Measurements from ENCODE around the gene SERPINH1. TPM values are rescaled to one million over a fixed set of nuclear protein-coding genes. Genes with fewer than 3 reads are reported as not detected.

The SERPINH1 gene
- total RNA-seq, 1 donor from 2014 or later: 466 TPM

GRCh38 chr11:75518771-75519653 lies 43.0 kb upstream of the SERPINH1 start:
- no peak for DNase-seq (ENCODE audit: low read depth)
- no peak for TF ChIP-seq CTCF (IDR thresholded peaks at IDR 0.05; ENCODE audit: insufficient read depth, low read length, poor library complexity, severe bottlenecking)
- no peaks in the 10 kb centered on the region for H3K36me3 ChIP-seq (ENCODE audit: control insufficient read depth, insufficient read depth, low read length)
- no peak overlapping the region for H3K4me3 ChIP-seq (ENCODE audit: low read depth, low read length)
- H3K27me3 ChIP-seq (ENCODE audit: control insufficient read depth, insufficient read depth, low read length): no peaks in the 10 kb centered on the region

- no peak for DNase-seq (ENCODE audit: low read depth)
- no peak for TF ChIP-seq CTCF (IDR thresholded peaks at IDR 0.05; ENCODE audit: insufficient read depth, low read length, poor library complexity, severe bottlenecking)
- no peaks in the 10 kb centered on the region for H3K36me3 ChIP-seq (ENCODE audit: control insufficient read depth, insufficient read depth, low read length)
Measured at GRCh38 chr11:75520688-75521087, 41.4 kb upstream of the SERPINH1 start.

GRCh38 chr11:75522286-75523044 lies 39.6 kb upstream of the SERPINH1 start:
- H3K4me3 ChIP-seq (ENCODE audit: low read depth, low read length): no peak overlapping the region
- DNase-seq (ENCODE audit: low read depth): no peak
- H3K27me3 ChIP-seq (ENCODE audit: control insufficient read depth, insufficient read depth, low read length): peaks cover 5% of the 10 kb centered on the region
- no peaks in the 10 kb centered on the region for H3K36me3 ChIP-seq (ENCODE audit: control insufficient read depth, insufficient read depth, low read length)
- TF ChIP-seq CTCF (IDR thresholded peaks at IDR 0.05; ENCODE audit: insufficient read depth, low read length, poor library complexity, severe bottlenecking): no peak

More at GRCh38 chr11:75520688-75521087, 41.4 kb upstream of the SERPINH1 start:
- H3K27me3 ChIP-seq (ENCODE audit: control insufficient read depth, insufficient read depth, low read length): peaks cover 4% of the 10 kb centered on the region
- H3K4me3 ChIP-seq (ENCODE audit: low read depth, low read length): no peak overlapping the region

- TF ChIP-seq CTCF (IDR thresholded peaks at IDR 0.05; ENCODE audit: insufficient read depth, low read length, poor library complexity, severe bottlenecking): no peak
- no peaks in the 10 kb centered on the region for H3K36me3 ChIP-seq (ENCODE audit: control insufficient read depth, insufficient read depth, low read length)
- no peak for DNase-seq (ENCODE audit: low read depth)
- H3K27me3 ChIP-seq (ENCODE audit: control insufficient read depth, insufficient read depth, low read length): peaks cover 5% of the 10 kb centered on the region
- no peak overlapping the region for H3K4me3 ChIP-seq (ENCODE audit: low read depth, low read length)
Measured at GRCh38 chr11:75523189-75523588, 38.9 kb upstream of the SERPINH1 start.

GRCh38 chr11:75523811-75524664 lies 38.0 kb upstream of the SERPINH1 start:
- no peak for DNase-seq (ENCODE audit: low read depth)
- TF ChIP-seq CTCF (IDR thresholded peaks at IDR 0.05; ENCODE audit: insufficient read depth, low read length, poor library complexity, severe bottlenecking): no peak
- H3K36me3 ChIP-seq (ENCODE audit: control insufficient read depth, insufficient read depth, low read length): no peaks in the 10 kb centered on the region
- H3K4me3 ChIP-seq (ENCODE audit: low read depth, low read length): no peak overlapping the region
- H3K27me3 ChIP-seq (ENCODE audit: control insufficient read depth, insufficient read depth, low read length): peaks cover 5% of the 10 kb centered on the region

All from kidney epithelial cell (primary cell).